Stimulated activated CD8-positive, alpha-beta memory T cell treated with anti-CD3 and anti-CD28 coated beads, Interleukin-15, amount 100 ng/mL, for 4 hours (primary cell): ENCODE measurements around the gene ANKS1B.

Experiments
- DNase-seq, 2 donors: peaks; one replicate each; pipeline ENCODE4 v3.0.0-alpha.2; 2020; ENCODE audit warnings: low read depth in 2 of 2

Gene ANKS1B

GRCh38 chr12:99195474-99195873 lies 789.3 kb downstream of the ANKS1B start:
- DNase-seq: no peak

- no peak for DNase-seq
Observed at GRCh38 chr12:99192489-99192888, 792.2 kb downstream of the ANKS1B start.

GRCh38 chr12:99176871-99177270 lies 807.9 kb downstream of the ANKS1B start:
- no peak for DNase-seq

GRCh38 chr12:99170461-99170860 lies 814.3 kb downstream of the ANKS1B start:
- DNase-seq: no peak

- DNase-seq: no peak
Observed at GRCh38 chr12:99170037-99170436, 814.7 kb downstream of the ANKS1B start.

GRCh38 chr12:99157946-99158345 lies 826.8 kb downstream of the ANKS1B start:
- DNase-seq: no peak

- no peak for DNase-seq
Observed at GRCh38 chr12:99154983-99155336, 829.8 kb downstream of the ANKS1B start.

- DNase-seq: no peak
Observed at GRCh38 chr12:99154216-99154982, 830.3 kb downstream of the ANKS1B start.

GRCh38 chr12:99153293-99153692 lies 831.4 kb downstream of the ANKS1B start:
- DNase-seq: no peak

GRCh38 chr12:99152337-99152736 lies 832.4 kb downstream of the ANKS1B start:
- no peak for DNase-seq

- DNase-seq: no peak
Observed at GRCh38 chr12:99151744-99152143, 833.0 kb downstream of the ANKS1B start.

- no peak for DNase-seq
Observed at GRCh38 chr12:99147130-99147529, 837.6 kb downstream of the ANKS1B start.

GRCh38 chr12:99146730-99147129 lies 838.0 kb downstream of the ANKS1B start:
- DNase-seq: no peak

GRCh38 chr12:99146185-99146584 lies 838.6 kb downstream of the ANKS1B start:
- no peak for DNase-seq

- DNase-seq: no peak
Observed at GRCh38 chr12:99142651-99143050, 842.1 kb downstream of the ANKS1B start.

GRCh38 chr12:99140017-99140720 lies 844.6 kb downstream of the ANKS1B start:
- DNase-seq: no peak

GRCh38 chr12:99138393-99138792 lies 846.3 kb downstream of the ANKS1B start:
- DNase-seq: no peak

GRCh38 chr12:99137124-99137855 lies 847.4 kb downstream of the ANKS1B start:
- no peak for DNase-seq

GRCh38 chr12:99136516-99136915 lies 848.2 kb downstream of the ANKS1B start:
- no peak for DNase-seq

- DNase-seq: no peak
Observed at GRCh38 chr12:99135376-99135775, 849.4 kb downstream of the ANKS1B start.

- no peak for DNase-seq
Observed at GRCh38 chr12:99133401-99133800, 851.3 kb downstream of the ANKS1B start.

- DNase-seq: no peak
Observed at GRCh38 chr12:99131751-99132199, 853.0 kb downstream of the ANKS1B start.
